ENCODE measurements around the gene CYP4F22.
"Not testable (repeated sequence)": the region's sequence is repeated elsewhere in the genome, so short reads cannot be mapped to it uniquely, and the experiment has no call there.

CYP4F22 gene

DNA sequence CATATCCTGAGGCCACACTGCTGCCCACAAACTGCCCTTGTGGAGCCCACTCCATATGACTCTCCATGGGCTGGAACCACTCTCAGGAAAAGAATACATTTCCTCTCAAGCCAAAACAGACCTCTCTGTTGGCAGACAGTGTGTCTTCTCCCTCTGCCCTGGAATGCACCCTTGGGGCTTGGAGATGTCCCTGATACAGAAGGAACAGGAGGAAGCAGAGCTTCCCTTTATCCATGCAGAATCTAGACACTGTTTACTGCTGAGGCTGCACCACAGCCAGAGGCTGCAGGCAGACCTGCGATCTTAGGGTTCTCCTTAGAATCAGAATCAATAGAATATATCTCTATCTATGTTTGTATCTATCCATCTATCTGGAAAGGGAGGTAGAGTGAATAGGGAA, 79.9 kb downstream of the CYP4F22 start:
- Mint-ChIP-seq H3K27me3 (peaks cover 14% of the 10 kb centered on the region), H3K4me3 (no peak overlapping the region), H3K9me3 (peaks cover 2% of the 10 kb centered on the region), H3K4me1 (peaks cover 4% of the 10 kb centered on the region), H3K27ac (no peak overlapping the region), H3K36me3 (no peaks in the 10 kb centered on the region)
- no peak for ATAC-seq (ENCODE audit: low read depth)
- no peak for DNase-seq (ENCODE audit: low spot score in 2 of 2)

- Mint-ChIP-seq H3K4me1 (peaks cover 4% of the 10 kb centered on the region), H3K27me3 (peaks cover 17% of the 10 kb centered on the region), H3K27ac (no peak overlapping the region)
Observed at GRCh38 chr19:15589760-15590451, 81.6 kb downstream of the CYP4F22 start.

DNA sequence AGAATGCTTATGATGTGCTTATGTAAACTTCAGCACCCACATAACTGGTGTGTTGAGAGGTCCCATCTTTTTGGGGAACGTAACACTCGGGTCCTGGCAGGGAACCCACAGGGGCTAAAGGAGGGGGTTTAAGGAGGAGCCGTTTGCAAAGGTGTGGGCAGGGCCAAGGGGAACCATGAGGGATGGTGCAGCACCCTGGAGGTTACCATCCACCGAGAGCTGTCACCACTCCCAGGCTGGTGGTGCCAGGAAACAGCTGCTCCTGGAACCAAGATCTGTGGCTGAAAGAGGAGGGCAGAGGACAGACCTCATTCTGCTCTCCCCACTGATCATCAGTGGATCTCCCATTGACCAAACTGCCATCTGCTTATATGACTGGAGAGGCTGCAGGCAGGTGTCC, 83.5 kb downstream of the CYP4F22 start:
- H3K27me3 Mint-ChIP-seq, result peaks cover 14% of the 10 kb centered on the region
- ATAC-seq (ENCODE audit: low read depth) (no peak), DNase-seq (ENCODE audit: low spot score in 2 of 2) (no peak)

More at GRCh38 chr19:15589760-15590451, 81.6 kb downstream of the CYP4F22 start:
- DNase-seq (ENCODE audit: low spot score in 2 of 2) (no peak), ATAC-seq (ENCODE audit: low read depth) (no peak)
- no peaks in the 10 kb centered on the region for H3K36me3 Mint-ChIP-seq
- no peak overlapping the region for H3K4me3 Mint-ChIP-seq
- peaks cover 4% of the 10 kb centered on the region for H3K9me3 Mint-ChIP-seq

GRCh38 chr19:15592506-15592905, 84.2 kb downstream of the CYP4F22 start:
- H3K9me3 Mint-ChIP-seq; H3K4me1 Mint-ChIP-seq; DNase-seq (ENCODE audit: low spot score in 2 of 2); H3K36me3 Mint-ChIP-seq; H3K27ac Mint-ChIP-seq; H3K4me3 Mint-ChIP-seq; ATAC-seq (ENCODE audit: low read depth): not testable (repeated sequence)
- H3K27me3 Mint-ChIP-seq, result peaks cover 14% of the 10 kb centered on the region

More for the DNA sequence above, 83.5 kb downstream of the CYP4F22 start:
- peaks cover 6% of the 10 kb centered on the region for H3K9me3 Mint-ChIP-seq
- no peak overlapping the region for H3K4me3 Mint-ChIP-seq
- peaks cover 4% of the 10 kb centered on the region for H3K4me1 Mint-ChIP-seq
- H3K36me3 Mint-ChIP-seq, result no peaks in the 10 kb centered on the region
- H3K27ac Mint-ChIP-seq, result no peak overlapping the region

DNA sequence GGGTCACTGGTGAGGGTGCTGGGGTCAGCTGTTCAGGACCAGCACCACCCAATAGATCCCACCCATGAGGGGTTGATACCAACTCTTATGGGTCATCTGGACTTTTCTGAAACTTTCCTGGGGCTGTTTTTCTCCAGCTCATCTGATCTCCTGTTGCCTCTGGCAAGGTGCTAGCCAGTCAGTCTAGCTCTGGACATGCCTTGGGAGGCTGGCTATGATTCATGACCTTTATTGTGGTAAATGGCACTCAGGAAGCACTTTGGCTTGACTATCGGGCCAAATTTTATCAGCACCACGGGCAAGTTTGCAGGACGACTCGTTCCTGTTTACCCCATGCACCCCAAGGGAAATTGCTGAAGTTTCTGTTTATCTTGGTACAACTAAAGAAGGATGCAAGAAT, 85.4 kb downstream of the CYP4F22 start:
- H3K4me1 Mint-ChIP-seq; H3K4me3 Mint-ChIP-seq; DNase-seq (ENCODE audit: low spot score in 2 of 2); H3K27ac Mint-ChIP-seq; ATAC-seq (ENCODE audit: low read depth); H3K9me3 Mint-ChIP-seq; H3K36me3 Mint-ChIP-seq: not testable (repeated sequence)
- H3K27me3 Mint-ChIP-seq, result peaks cover 11% of the 10 kb centered on the region

GRCh38 chr19:15595069-15595468, 86.7 kb downstream of the CYP4F22 start:
- ATAC-seq (ENCODE audit: low read depth) (no peak), DNase-seq (ENCODE audit: low spot score in 2 of 2) (no peak)
- no peaks in the 10 kb centered on the region for H3K36me3 Mint-ChIP-seq
- H3K27ac Mint-ChIP-seq, result no peak overlapping the region
- peaks cover 11% of the 10 kb centered on the region for H3K27me3 Mint-ChIP-seq
- H3K4me1 Mint-ChIP-seq, result no peaks in the 10 kb centered on the region
- H3K9me3 Mint-ChIP-seq, result peaks cover 6% of the 10 kb centered on the region
- no peak overlapping the region for H3K4me3 Mint-ChIP-seq
